Measurements from ENCODE around the gene NTSR1.

GRCh38 chr20:62770916-62771315, 62.3 kb downstream of the NTSR1 start:
- TF ChIP-seq CTCF (conservative IDR thresholded peaks at IDR 0.05; ENCODE audit: low read depth, low read length) (no peak), EZH2 (IDR thresholded peaks at IDR 0.05; ENCODE audit: borderline replicate concordance, low read depth, low read length, poor library complexity, severe bottlenecking) (no peak)
